HCT116 (cell line): ENCODE measurements around the gene PTPRQ. TPM values are rescaled to one million over a fixed set of nuclear protein-coding genes. Genes with fewer than 3 reads are reported as not detected.

Source experiments
- ATAC-seq: fragments of 200-7000 bp; cut with Tn5 transposase; 2 replicates; pipeline ENCODE4 v1.9.1; 2020; ENCODE audit warnings: mild to moderate bottlenecking, moderate library complexity
- BruUV-seq: library from RNA; stranded (reverse); fragments of 400-500 nt; replicated peaks from 2 replicates; lab custom pipeline; 2021; lab: Mats Ljungman, UMichigan
- CTCF ChIA-PET: fragments of 300-600 bp; sonication (Branson Sonifier 250); formaldehyde crosslinking; loops from one replicate; lab custom pipeline; 2021; ENCODE audit warnings: antibody characterized with exemption; lab: Charles Lee
- POLR2A ChIA-PET: fragments of 300-600, 350-600 bp; sonication (Branson Sonifier 250); formaldehyde crosslinking; loops from one replicate; lab custom pipeline; 2021; ENCODE audit warnings: antibody characterized with exemption; lab: Charles Lee
- RAD21 ChIA-PET, 2 experiments: fragments of 300-600 bp; sonication (Branson Sonifier 250); formaldehyde crosslinking; loops; one replicate each; lab custom pipeline; 2023; ENCODE audit warnings: low total read pairs in 2 of 2; ENCODE audit not compliant: uncharacterized antibody in 2 of 2, unreplicated experiment in 2 of 2, low non-redundant PET in 1 of 2; lab: Charles Lee
- DNase-seq: peaks from one replicate; pipeline ENCODE4 v3.0.0-alpha.2; 2010; ENCODE audit warnings: low read depth, low spot score
- H2AFZ ChIP-seq: fragments of 200-600 bp; shearing (Covaris generic), sonication (generic); 2 replicates; pipeline ENCODE4 v1.6.1; 2017; ENCODE audit warnings: low read depth, mixed run types, mixed read lengths, antibody characterized with exemption, low read length; ENCODE audit not compliant: poor library complexity, severe bottlenecking
- H3K27ac ChIP-seq: 2 replicates; pipeline ENCODE4 v1.5.1; 2012; ENCODE audit warnings: low read depth, low read length
- H3K27me3 ChIP-seq: fragments of 200-600 bp; sonication (generic); 2 replicates; pipeline ENCODE4 v1.6.1; 2016; ENCODE audit warnings: mixed run types, low read length, mixed read lengths; ENCODE audit not compliant: insufficient read depth
- H3K36me3 ChIP-seq, 2 experiments: fragments of 200-500 bp in 1 of 2; fragments of 200-600 bp in 1 of 2; sonication (Bioruptor generic) in 1 of 2; sonication (generic) in 1 of 2; 2 replicates each; pipeline versions ENCODE4 v1.5.1 to v1.6.1; 2014 to 2016; ENCODE audit warnings: low read length in 2 of 2, inconsistent platforms in 1 of 2, mixed read lengths in 1 of 2, mixed run types in 1 of 2; ENCODE audit not compliant: insufficient read depth in 2 of 2, control insufficient read depth in 1 of 2
- H3K4me1 ChIP-seq, 2 experiments: fragments of 200-600 bp in 1 of 2; sonication (generic) in 1 of 2; 2 replicates each; pipeline versions ENCODE4 v1.5.1 to v1.6.1; 2012 to 2017; ENCODE audit warnings: low read length in 2 of 2, inconsistent platforms in 1 of 2, mild to moderate bottlenecking in 1 of 2, mixed read lengths in 1 of 2, mixed run types in 1 of 2, moderate library complexity in 1 of 2; ENCODE audit not compliant: insufficient read depth in 2 of 2, control insufficient read depth in 1 of 2
- H3K4me2 ChIP-seq: fragments of 200-600 bp; sonication (generic); 2 replicates; pipeline ENCODE4 v1.6.1; 2017; ENCODE audit warnings: mixed run types, low read length, mixed read lengths
- H3K4me3 ChIP-seq, 2 experiments: fragments of 200-600 bp in 1 of 2; sonication (generic) in 1 of 2; replicated peaks in 1 of 2; 2 replicates each; pipeline ENCODE4 v1.5.1; 2011 to 2016; ENCODE audit warnings: low read length in 2 of 2, control low read depth in 1 of 2, low read depth in 1 of 2, mild to moderate bottlenecking in 1 of 2, mixed read lengths in 1 of 2, mixed run types in 1 of 2
- H3K79me2 ChIP-seq: fragments of 200-600 bp; sonication (generic); 2 replicates; pipeline ENCODE4 v1.6.1; 2017; ENCODE audit warnings: mild to moderate bottlenecking, mixed run types, low read length, moderate library complexity, mixed read lengths; ENCODE audit not compliant: insufficient read depth
- H3K9ac ChIP-seq: fragments of 200-600 bp; sonication (generic); 2 replicates; pipeline ENCODE4 v1.6.1; 2016; ENCODE audit warnings: low read length, mixed read lengths
- H3K9me2 ChIP-seq: fragments of 200-600 bp; sonication (generic), shearing (Covaris generic); 2 replicates; pipeline ENCODE4 v1.6.1; 2017; ENCODE audit warnings: mixed run types, mild to moderate bottlenecking, moderate library complexity; ENCODE audit not compliant: insufficient read depth
- H3K9me3 ChIP-seq, 2 experiments: fragments of 200-500 bp in 1 of 2; fragments of 200-600 bp in 1 of 2; sonication (Bioruptor generic) in 1 of 2; sonication (generic) in 1 of 2; 2 replicates each; pipeline ENCODE4 v1.6.1; 2014 to 2017; ENCODE audit warnings: low read length in 2 of 2, mixed read lengths in 2 of 2, inconsistent platforms in 1 of 2, low read depth in 1 of 2, mild to moderate bottlenecking in 1 of 2, mixed run types in 1 of 2, moderate library complexity in 1 of 2; ENCODE audit not compliant: control insufficient read depth in 1 of 2, insufficient read depth in 1 of 2
- H4K20me1 ChIP-seq: fragments of 200-600 bp; sonication (generic), shearing (Covaris generic); 2 replicates; pipeline ENCODE4 v1.6.1; 2017; ENCODE audit warnings: mixed run types, mild to moderate bottlenecking, moderate library complexity; ENCODE audit not compliant: insufficient read depth
- ATF3 ChIP-seq: IDR thresholded peaks from 2 replicates; pipeline ENCODE4 v1.6.1; 2012
- EZH2phosphoT487 ChIP-seq: fragments of 200-600 bp; IDR thresholded peaks from 2 replicates; pipeline ENCODE4 v1.6.1; 2018; ENCODE audit warnings: antibody characterized with exemption, borderline replicate concordance
- POLR2A ChIP-seq: IDR thresholded peaks from 2 replicates; pipeline ENCODE4 v1.7.0; 2011; ENCODE audit warnings: borderline replicate concordance; ENCODE audit not compliant: insufficient read depth, insufficient read length; ENCODE audit errors: extremely low read depth
- RAD21 ChIP-seq: IDR thresholded peaks from 2 replicates; pipeline ENCODE4 v1.6.1; 2012; ENCODE audit warnings: low read depth, mild to moderate bottlenecking
- REST ChIP-seq: IDR thresholded peaks from 2 replicates; pipeline ENCODE4 v1.6.1; 2012; ENCODE audit warnings: low read depth
- SRF ChIP-seq: IDR thresholded peaks from 2 replicates; pipeline ENCODE4 v1.6.1; 2012; ENCODE audit warnings: low read depth
- YY1 ChIP-seq: IDR thresholded peaks from 2 replicates; pipeline ENCODE4 v1.6.1; 2011; ENCODE audit warnings: low read length, low read depth, moderate library complexity, mild to moderate bottlenecking; ENCODE audit not compliant: insufficient replicate concordance; ENCODE audit errors: extremely low read depth
- ZBTB33 ChIP-seq: IDR thresholded peaks from 2 replicates; pipeline ENCODE4 v1.6.1; 2011; ENCODE audit warnings: mild to moderate bottlenecking, low read length, moderate library complexity; ENCODE audit not compliant: insufficient replicate concordance; ENCODE audit errors: extremely low read depth
- intact Hi-C: fragments of 100-400 bp; cut with micrococcal nuclease; formaldehyde crosslinking; loops from 2 replicates; pipeline ENCODE4 v1.10.0; 2022
- total RNA-seq: library from RNA; stranded (reverse); gene quantifications from one replicate; pipeline ENCODE4 v1.2.1, GENCODE V29; 2021; ENCODE audit not compliant: unreplicated experiment

The PTPRQ gene
- total RNA-seq, 1 experiment from 2014 or later, result not detected

- BruUV-seq, result no TSS peak
- no peak overlapping the region for H3K4me2 ChIP-seq
- H3K36me3 ChIP-seq, result no peaks in the 10 kb centered on the region
- H3K27me3 ChIP-seq, result no peaks in the 10 kb centered on the region
- CTCF ChIA-PET, result interaction anchor here (0.6 kb wide), 2 partner anchors 75 to 210 kb away, joined by 3 read pairs; no protein-coding TSS in a partner anchor
- no peak overlapping the region for H3K4me3 ChIP-seq
- no peaks in the 10 kb centered on the region for H3K4me1 ChIP-seq
- ATAC-seq, result no peak
- H3K27ac ChIP-seq, result no peak overlapping the region
- no peaks in the 10 kb centered on the region for H3K79me2 ChIP-seq
- H2AFZ ChIP-seq, result no peak overlapping the region
- DNase-seq, result no peak
- POLR2A ChIA-PET, result no interaction called here
- no peak overlapping the region for H3K9ac ChIP-seq
- no peaks in the 10 kb centered on the region for H3K9me3 ChIP-seq
- intact Hi-C loops, result loop anchor here (2.0 to 10.0 kb wide), 4 partner anchors 125 to 473 kb away; no protein-coding TSS in a partner anchor
- no peak for TF ChIP-seq POLR2A
- TF ChIP-seq ATF3, result no peak
- no peak for TF ChIP-seq EZH2phosphoT487
- no peak for TF ChIP-seq RAD21
- no peak for TF ChIP-seq SRF
- TF ChIP-seq ZBTB33, result no peak
- no peak for TF ChIP-seq REST
- TF ChIP-seq YY1, result no peak
- no peaks in the 10 kb centered on the region for H3K9me2 ChIP-seq
- H4K20me1 ChIP-seq, result no peaks in the 10 kb centered on the region
- RAD21 ChIA-PET, result interaction anchor here in 1 of 2 experiments (1.3 kb wide), 1 partner anchor 160 kb away, joined by 3 read pairs; no protein-coding TSS in a partner anchor
Observed at GRCh38 chr12:80472236-80472635, 28.2 kb downstream of the PTPRQ start.
